Suprapubic skin (tissue), 4 donors: ENCODE measurements around the gene MRPL50. TPM values are rescaled to one million over a fixed set of nuclear protein-coding genes. Genes with fewer than 3 reads are reported as not detected.

Experiments
- DNase-seq, 2 donors: peaks; one replicate each; pipeline ENCODE4 v3.0.0-alpha.2; 2019; ENCODE audit warnings: low spot score in 2 of 2
- H3K27ac ChIP-seq: fragments of 200-600 bp; sonication (generic); one replicate; pipeline ENCODE4 v1.5.1; 2019
- H3K27me3 ChIP-seq: fragments of 200-600 bp; sonication (generic); one replicate; pipeline ENCODE4 v1.5.1; 2019
- H3K36me3 ChIP-seq: fragments of 200-600 bp; sonication (generic); one replicate; pipeline ENCODE4 v1.5.1; 2019
- H3K4me1 ChIP-seq: fragments of 200-600 bp; sonication (generic); one replicate; pipeline ENCODE4 v1.5.1; 2019
- H3K4me3 ChIP-seq: fragments of 200-600 bp; sonication (generic); one replicate; pipeline ENCODE4 v1.5.1; 2019; ENCODE audit warnings: mild to moderate bottlenecking
- H3K9me3 ChIP-seq: fragments of 200-600 bp; sonication (generic); one replicate; pipeline ENCODE4 v1.5.1; 2019
- EP300 ChIP-seq: sonication (generic); formaldehyde crosslinking; IDR thresholded peaks from one replicate; pipeline ENCODE4 v1.6.1; 2017; ENCODE audit warnings: antibody characterized with exemption
- POLR2A ChIP-seq, 2 donors: fragments of 450-650 bp; IDR thresholded peaks; one replicate each; pipeline ENCODE4 v1.6.1; 2017; ENCODE audit warnings: antibody characterized with exemption in 2 of 2, mild to moderate bottlenecking in 2 of 2, moderate library complexity in 2 of 2
- POLR2AphosphoS5 ChIP-seq, 3 donors: sonication (generic); formaldehyde crosslinking; IDR thresholded peaks; one replicate each; pipeline ENCODE4 v1.6.1; 2017; ENCODE audit warnings: antibody characterized with exemption in 3 of 3
- whole genome bisulfite sequencing: methylation state at CpG from one replicate; pipeline ENCODE4 v1.1.5; 2018; 5-methylcytosine and 5-hydroxymethylcytosine counted together
- total RNA-seq, 4 donors: library from RNA; depleted of rRNA; stranded (reverse); fragments of >200 nt; gene quantifications; one replicate each; pipeline ENCODE4 v1.1.0, GENCODE V29; 2016
- TF ChIP-seq, protein P1 (sequence below), 2 donors: fragments of 200-600 bp in 1 of 2; fragments of 450-650 bp in 1 of 2; sonication (generic) in 1 of 2; IDR thresholded peaks; one replicate each; pipeline ENCODE4 v1.5.1; 2016 to 2019; ENCODE audit warnings: antibody characterized with exemption in 2 of 2, mild to moderate bottlenecking in 1 of 2, moderate library complexity in 1 of 2

The MRPL50 gene
- total RNA-seq, 4 donors from 2014 or later = 6.8 to 13.0 (median 11.2) TPM

DNA sequence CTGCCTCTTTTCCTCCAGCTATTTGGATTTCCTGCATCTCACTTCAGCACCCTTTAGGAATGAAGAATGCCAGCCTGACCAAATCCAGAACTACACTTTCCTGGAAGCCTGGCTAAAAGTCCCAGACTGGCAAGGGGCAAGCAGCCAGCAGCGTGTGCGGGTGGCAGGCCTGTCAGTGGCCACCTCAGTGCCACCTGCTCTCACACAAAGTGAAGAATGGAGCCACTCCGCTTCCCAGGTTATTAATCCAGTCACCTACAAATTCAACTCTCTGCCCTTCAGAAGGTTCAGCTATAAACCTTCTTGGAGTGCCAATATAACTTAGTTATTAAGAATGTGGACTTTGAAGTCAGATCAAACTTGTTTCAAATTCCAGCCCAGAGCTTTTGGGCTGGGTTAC lies 43.9 kb upstream of the MRPL50 start:
- 94% methylated on average over 3 of the region's 3 CpGs for WGBS
- TF ChIP-seq POLR2A (IDR thresholded peaks at IDR 0.05) (no peak), POLR2AphosphoS5 (IDR thresholded peaks at IDR 0.05) (no peak), EP300 (no peak)
- TF ChIP-seq, protein P1, sequence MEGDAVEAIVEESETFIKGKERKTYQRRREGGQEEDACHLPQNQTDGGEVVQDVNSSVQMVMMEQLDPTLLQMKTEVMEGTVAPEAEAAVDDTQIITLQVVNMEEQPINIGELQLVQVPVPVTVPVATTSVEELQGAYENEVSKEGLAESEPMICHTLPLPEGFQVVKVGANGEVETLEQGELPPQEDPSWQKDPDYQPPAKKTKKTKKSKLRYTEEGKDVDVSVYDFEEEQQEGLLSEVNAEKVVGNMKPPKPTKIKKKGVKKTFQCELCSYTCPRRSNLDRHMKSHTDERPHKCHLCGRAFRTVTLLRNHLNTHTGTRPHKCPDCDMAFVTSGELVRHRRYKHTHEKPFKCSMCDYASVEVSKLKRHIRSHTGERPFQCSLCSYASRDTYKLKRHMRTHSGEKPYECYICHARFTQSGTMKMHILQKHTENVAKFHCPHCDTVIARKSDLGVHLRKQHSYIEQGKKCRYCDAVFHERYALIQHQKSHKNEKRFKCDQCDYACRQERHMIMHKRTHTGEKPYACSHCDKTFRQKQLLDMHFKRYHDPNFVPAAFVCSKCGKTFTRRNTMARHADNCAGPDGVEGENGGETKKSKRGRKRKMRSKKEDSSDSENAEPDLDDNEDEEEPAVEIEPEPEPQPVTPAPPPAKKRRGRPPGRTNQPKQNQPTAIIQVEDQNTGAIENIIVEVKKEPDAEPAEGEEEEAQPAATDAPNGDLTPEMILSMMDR (IDR thresholded peaks at IDR 0.05) = no peak
- H3K27ac ChIP-seq = no peak overlapping the region

DNA sequence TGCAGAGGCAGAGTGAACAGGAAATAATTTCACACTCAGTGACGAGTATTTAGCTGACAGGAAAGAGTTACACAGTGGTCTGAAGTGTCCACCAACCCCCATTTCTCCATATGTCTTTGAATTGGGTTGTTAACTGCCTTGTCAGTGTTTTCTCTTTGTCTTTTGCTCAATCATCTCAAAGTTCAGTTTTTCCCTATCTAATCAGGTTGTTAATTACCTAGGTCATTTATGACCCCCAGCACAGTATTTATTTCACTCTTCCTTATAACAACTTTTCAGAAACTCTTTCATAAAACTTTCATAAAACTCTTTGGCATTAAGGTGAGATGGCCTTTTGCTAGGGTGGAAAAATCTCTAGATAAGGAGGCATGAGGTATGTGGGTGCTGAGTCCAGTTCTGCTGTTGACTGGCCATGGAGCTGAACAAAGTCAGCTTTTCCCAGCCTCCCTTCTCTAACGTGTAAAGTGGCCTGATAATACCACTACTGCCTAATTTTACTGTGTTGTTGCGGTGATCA lies 42.4 kb upstream of the MRPL50 start:
- no peak overlapping the region for H3K4me3 ChIP-seq
- no peaks in the 10 kb centered on the region for H3K27me3 ChIP-seq
- no peaks in the 10 kb centered on the region for H3K4me1 ChIP-seq
- H3K36me3 ChIP-seq = no peaks in the 10 kb centered on the region
- WGBS = 55% methylated on average over 3 of the region's 3 CpGs
- DNase-seq = no peak
- H3K9me3 ChIP-seq = no peaks in the 10 kb centered on the region
- H3K27ac ChIP-seq = no peak overlapping the region
- TF ChIP-seq, protein P1 (IDR thresholded peaks at IDR 0.05) = no peak
- TF ChIP-seq EP300 (no peak), POLR2AphosphoS5 (IDR thresholded peaks at IDR 0.05) (no peak), POLR2A (IDR thresholded peaks at IDR 0.05) (no peak)

More for the DNA sequence above, 43.9 kb upstream of the MRPL50 start:
- Histone ChIP-seq H3K4me3 (no peak overlapping the region), H3K36me3 (no peaks in the 10 kb centered on the region), H3K4me1 (no peaks in the 10 kb centered on the region), H3K9me3 (no peaks in the 10 kb centered on the region), H3K27me3 (no peaks in the 10 kb centered on the region)
- DNase-seq = no peak

DNA sequence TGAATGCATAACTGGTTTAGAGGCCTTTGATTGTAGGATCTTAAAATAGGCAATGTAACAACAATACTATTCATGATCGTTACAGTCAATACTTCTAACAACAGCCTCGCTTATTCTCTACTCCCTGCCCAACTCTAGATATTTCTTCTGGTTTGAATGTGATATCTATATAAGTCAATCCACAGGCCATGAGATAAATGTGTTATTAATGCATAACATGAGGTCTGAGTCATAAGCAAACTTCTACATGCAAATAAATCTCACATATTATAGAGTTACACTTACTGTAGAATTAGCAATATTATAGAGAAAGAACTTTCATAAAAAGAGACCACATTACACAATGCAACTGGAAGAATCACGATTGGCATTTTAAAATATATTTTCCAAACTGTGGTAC lies 40.1 kb upstream of the MRPL50 start:
- Histone ChIP-seq H3K27ac (no peak overlapping the region), H3K36me3 (no peaks in the 10 kb centered on the region), H3K4me1 (no peaks in the 10 kb centered on the region), H3K9me3 (no peaks in the 10 kb centered on the region), H3K27me3 (no peaks in the 10 kb centered on the region), H3K4me3 (no peak overlapping the region)
- TF ChIP-seq POLR2AphosphoS5 (IDR thresholded peaks at IDR 0.05) = no peak
- TF ChIP-seq, protein P1 (IDR thresholded peaks at IDR 0.05) = no peak
- no peak for TF ChIP-seq EP300
- TF ChIP-seq POLR2A (IDR thresholded peaks at IDR 0.05) = no peak
- WGBS = 74% methylated on average over 3 of the region's 3 CpGs
- no peak for DNase-seq

DNA sequence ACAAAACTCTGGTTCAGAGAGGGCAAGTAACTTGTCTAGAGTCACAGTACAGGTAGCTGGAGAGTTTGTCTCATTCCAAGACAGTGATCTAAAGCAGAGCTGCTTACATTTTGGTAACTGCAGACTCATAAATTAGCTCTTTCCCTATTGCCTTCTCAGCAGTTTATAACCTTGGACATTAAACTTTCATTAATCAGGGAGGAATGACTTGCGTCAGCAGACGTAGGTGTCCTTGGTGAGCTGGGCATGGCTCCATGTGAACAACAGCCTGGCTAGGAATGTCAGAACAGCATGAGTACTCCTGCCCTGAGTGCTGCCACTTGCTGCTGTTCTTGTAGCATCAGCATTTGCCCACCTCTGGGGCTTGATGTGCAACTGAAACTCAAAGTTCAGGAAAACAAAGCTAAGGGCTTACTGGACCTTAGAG lies 39.4 kb upstream of the MRPL50 start:
- H3K27ac ChIP-seq = no peak overlapping the region
- no peaks in the 10 kb centered on the region for H3K36me3 ChIP-seq
- TF ChIP-seq EP300 = no peak
- TF ChIP-seq, protein P1 (IDR thresholded peaks at IDR 0.05) = no peak
- no peak for TF ChIP-seq POLR2A (IDR thresholded peaks at IDR 0.05)
- no peak for TF ChIP-seq POLR2AphosphoS5 (IDR thresholded peaks at IDR 0.05)
- no peaks in the 10 kb centered on the region for H3K4me1 ChIP-seq
- H3K4me3 ChIP-seq = no peak overlapping the region
- H3K27me3 ChIP-seq = no peaks in the 10 kb centered on the region
- no peaks in the 10 kb centered on the region for H3K9me3 ChIP-seq
- WGBS = 50% methylated on average over 2 of the region's 2 CpGs
- DNase-seq = no peak

DNA sequence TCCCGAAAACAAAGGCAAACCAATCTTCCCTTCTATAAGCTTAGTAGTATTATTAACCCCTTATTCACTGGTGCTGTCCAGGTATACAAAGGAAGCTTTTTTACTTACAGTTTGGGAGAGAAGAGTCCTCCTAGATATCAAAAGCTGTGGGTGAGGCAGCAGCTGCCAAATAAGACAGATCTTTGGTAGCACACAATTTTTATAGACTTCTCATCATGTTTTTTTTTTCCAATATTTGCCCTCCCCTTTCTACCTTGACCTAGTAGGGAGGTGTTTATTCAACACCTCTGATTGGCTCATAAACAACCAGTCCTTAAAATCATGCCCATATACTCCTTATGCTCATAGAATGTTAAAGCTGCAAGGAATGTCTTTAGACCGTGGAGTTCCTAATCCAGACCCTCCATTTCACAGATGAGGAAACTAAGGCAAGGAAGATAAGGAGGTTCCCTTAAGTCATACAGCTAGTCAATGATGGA lies 37.2 kb upstream of the MRPL50 start, which contains the start of gene ALDOB:
TSS of gene ALDOB (minus strand) at position 174 of the 479 bp plus-strand sequence. CDS start 4,887 bp downstream, outside the sequence.
- H3K27ac ChIP-seq = no peak within 1 kb of the TSS
- WGBS = 54% methylated on average over 2 of the region's 2 CpGs
- no peaks in the 10 kb centered on the region for H3K9me3 ChIP-seq
- DNase-seq = no peak
- H3K36me3 ChIP-seq = no peaks in the 10 kb centered on the region
- TF ChIP-seq EP300 (no peak), POLR2AphosphoS5 (IDR thresholded peaks at IDR 0.05) (no peak), POLR2A (IDR thresholded peaks at IDR 0.05) (no peak)
- TF ChIP-seq, protein P1 (IDR thresholded peaks at IDR 0.05) = no peak
- H3K4me1 ChIP-seq = no peaks in the 10 kb centered on the region
- H3K27me3 ChIP-seq = no peaks in the 10 kb centered on the region
- H3K4me3 ChIP-seq = no peak within 1 kb of the TSS
